PC-3 (cell line): ENCODE measurements around the gene IGLL1. TPM values are rescaled to one million over a fixed set of nuclear protein-coding genes. Genes with fewer than 3 reads are reported as not detected.

Experiments used
- ATAC-seq: fragments of 200-7000 bp; cut with Tn5 transposase; 2 replicates; pipeline ENCODE4 v1.9.1; 2020; ENCODE audit warnings: mild to moderate bottlenecking, moderate library complexity
- BruUV-seq: library from RNA; stranded (reverse); fragments of 400-500 nt; replicated peaks from 2 replicates; lab custom pipeline; 2021; lab: Mats Ljungman, UMichigan
- CTCF ChIA-PET: fragments of 300-600 bp; sonication (Branson Sonifier 250); formaldehyde crosslinking; loops from one replicate; lab custom pipeline; 2022; ENCODE audit warnings: antibody characterized with exemption; lab: Charles Lee
- POLR2A ChIA-PET: fragments of 300-600 bp; sonication (Branson Sonifier 250); formaldehyde crosslinking; loops from one replicate; lab custom pipeline; 2022; ENCODE audit warnings: antibody characterized with exemption; ENCODE audit not compliant: unreplicated experiment; lab: Charles Lee
- DNase-seq: peaks from one replicate; pipeline ENCODE4 v3.0.0-alpha.2; 2015
- H2AFZ ChIP-seq: fragments of 300-600 bp; sonication (generic); 2 replicates; pipeline ENCODE4 v1.6.0; 2016; ENCODE audit warnings: antibody characterized with exemption, low read length
- H3F3A ChIP-seq: fragments of 300-600 bp; sonication (generic); one replicate; pipeline ENCODE4 v1.6.0; 2017; ENCODE audit warnings: antibody characterized with exemption, low read length, control low read depth, mild to moderate bottlenecking; ENCODE audit not compliant: unreplicated experiment
- H3K27ac ChIP-seq: fragments of 300-600 bp; sonication (generic); 2 replicates; pipeline ENCODE4 v1.5.1; 2016; ENCODE audit warnings: mild to moderate bottlenecking, low read length
- H3K27me3 ChIP-seq: fragments of 300-600 bp; sonication (generic); 2 replicates; pipeline ENCODE4 v1.6.1; 2016; ENCODE audit warnings: low read length, mixed read lengths
- H3K36me3 ChIP-seq: fragments of 300-600 bp; sonication (generic); 2 replicates; pipeline ENCODE4 v1.6.1; 2016; ENCODE audit warnings: low read depth, mixed run types, low read length, mixed read lengths
- H3K4me1 ChIP-seq: fragments of 300-600 bp; sonication (generic); 2 replicates; pipeline ENCODE4 v1.5.1; 2016; ENCODE audit warnings: low read length; ENCODE audit not compliant: insufficient read depth
- H3K4me2 ChIP-seq: fragments of 300-600 bp; sonication (generic); 2 replicates; pipeline ENCODE4 v1.6.0; 2016; ENCODE audit warnings: low read length
- H3K4me3 ChIP-seq: fragments of 300-600 bp; sonication (generic); 2 replicates; pipeline ENCODE4 v1.5.1; 2016; ENCODE audit warnings: mild to moderate bottlenecking, low read length, mixed read lengths
- H3K79me2 ChIP-seq: fragments of 300-600 bp; sonication (generic); 2 replicates; pipeline ENCODE4 v1.6.1; 2017; ENCODE audit warnings: low read length, mixed read lengths
- H3K9ac ChIP-seq: fragments of 300-600 bp; sonication (generic); 2 replicates; pipeline ENCODE4 v1.6.0; 2016; ENCODE audit warnings: mild to moderate bottlenecking, low read length
- H3K9me2 ChIP-seq: fragments of 300-600 bp; sonication (generic); replicated peaks from 2 replicates; pipeline ENCODE4 v1.6.1; 2016; ENCODE audit warnings: mixed run types, low read length, mixed read lengths
- H3K9me3 ChIP-seq: fragments of 300-600 bp; sonication (generic); 2 replicates; pipeline ENCODE4 v1.6.1; 2016; ENCODE audit warnings: low read length, mixed read lengths
- H4K20me1 ChIP-seq: fragments of 300-600 bp; sonication (generic); 2 replicates; pipeline ENCODE4 v1.6.1; 2016; ENCODE audit warnings: low read length, mixed read lengths
- EZH2 ChIP-seq: fragments of 300-600 bp; sonication (generic); IDR thresholded peaks from one replicate; pipeline ENCODE4 v1.6.1; 2017; ENCODE audit warnings: antibody characterized with exemption, mild to moderate bottlenecking, low read length; ENCODE audit not compliant: unreplicated experiment
- EZH2phosphoT487 ChIP-seq: fragments of 300-600 bp; sonication (generic); IDR thresholded peaks from 2 replicates; pipeline ENCODE4 v1.6.1; 2018; ENCODE audit warnings: mild to moderate bottlenecking, antibody characterized with exemption, low read length, borderline replicate concordance
- intact Hi-C: fragments of 100-400 bp; cut with micrococcal nuclease; formaldehyde crosslinking; loops from 2 replicates; pipeline ENCODE4 v1.9.0; 2023
- total RNA-seq: library from RNA; depleted of rRNA; stranded (reverse); fragments of >200 nt; gene quantifications from 2 replicates; pipeline ENCODE4 v1.2.3, GENCODE V29; 2014
- TF ChIP-seq, protein P1 (sequence below): fragments of 300-600 bp; sonication (generic); conservative IDR thresholded peaks from 2 replicates; pipeline ENCODE4 v1.5.1; 2017; ENCODE audit warnings: antibody characterized with exemption, low read depth, mild to moderate bottlenecking, low read length

Gene IGLL1
- total RNA-seq, 1 experiment from 2014 or later, result not detected

DNA sequence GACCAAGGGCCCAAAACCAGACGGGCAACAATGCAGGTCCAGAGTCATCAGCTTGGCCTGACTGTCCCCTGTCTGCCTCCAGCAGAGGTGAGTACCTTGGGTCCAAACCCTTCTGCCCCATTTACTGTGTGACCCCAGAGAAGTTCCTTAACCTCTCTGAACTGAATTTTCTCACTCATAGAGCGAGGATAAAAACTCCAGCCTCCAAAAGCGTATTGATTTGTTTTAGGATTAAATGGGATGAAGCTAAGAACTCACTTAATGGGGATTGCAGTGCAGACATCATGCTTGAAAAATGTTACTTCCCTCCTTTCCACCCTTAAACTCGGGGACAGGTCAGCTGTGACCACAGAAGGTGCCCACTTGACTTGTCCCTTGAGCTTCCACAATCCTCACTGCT is 22.6 kb downstream of the IGLL1 start:
- Histone ChIP-seq H3K9me3 (no peaks in the 10 kb centered on the region), H3K9ac (no peak overlapping the region), H3K9me2 (no peaks in the 10 kb centered on the region), H3K27ac (no peak overlapping the region), H3K27me3 (no peaks in the 10 kb centered on the region), H3K4me1 (no peaks in the 10 kb centered on the region), H3K4me2 (no peak overlapping the region), H2AFZ (no peak overlapping the region), H3F3A (no peaks in the 10 kb centered on the region), H3K4me3 (no peak overlapping the region), H4K20me1 (no peaks in the 10 kb centered on the region), H3K36me3 (no peaks in the 10 kb centered on the region), H3K79me2 (no peaks in the 10 kb centered on the region)
- CTCF ChIA-PET, result no interaction called here
- intact Hi-C loops, result no loop called here
- ATAC-seq (no peak), DNase-seq (no peak)
- POLR2A ChIA-PET, result no interaction called here
- BruUV-seq, result no TSS peak
- TF ChIP-seq EZH2phosphoT487, result no peak
- no peak for TF ChIP-seq EZH2
- TF ChIP-seq, protein P1, sequence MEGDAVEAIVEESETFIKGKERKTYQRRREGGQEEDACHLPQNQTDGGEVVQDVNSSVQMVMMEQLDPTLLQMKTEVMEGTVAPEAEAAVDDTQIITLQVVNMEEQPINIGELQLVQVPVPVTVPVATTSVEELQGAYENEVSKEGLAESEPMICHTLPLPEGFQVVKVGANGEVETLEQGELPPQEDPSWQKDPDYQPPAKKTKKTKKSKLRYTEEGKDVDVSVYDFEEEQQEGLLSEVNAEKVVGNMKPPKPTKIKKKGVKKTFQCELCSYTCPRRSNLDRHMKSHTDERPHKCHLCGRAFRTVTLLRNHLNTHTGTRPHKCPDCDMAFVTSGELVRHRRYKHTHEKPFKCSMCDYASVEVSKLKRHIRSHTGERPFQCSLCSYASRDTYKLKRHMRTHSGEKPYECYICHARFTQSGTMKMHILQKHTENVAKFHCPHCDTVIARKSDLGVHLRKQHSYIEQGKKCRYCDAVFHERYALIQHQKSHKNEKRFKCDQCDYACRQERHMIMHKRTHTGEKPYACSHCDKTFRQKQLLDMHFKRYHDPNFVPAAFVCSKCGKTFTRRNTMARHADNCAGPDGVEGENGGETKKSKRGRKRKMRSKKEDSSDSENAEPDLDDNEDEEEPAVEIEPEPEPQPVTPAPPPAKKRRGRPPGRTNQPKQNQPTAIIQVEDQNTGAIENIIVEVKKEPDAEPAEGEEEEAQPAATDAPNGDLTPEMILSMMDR, result no peak

DNA sequence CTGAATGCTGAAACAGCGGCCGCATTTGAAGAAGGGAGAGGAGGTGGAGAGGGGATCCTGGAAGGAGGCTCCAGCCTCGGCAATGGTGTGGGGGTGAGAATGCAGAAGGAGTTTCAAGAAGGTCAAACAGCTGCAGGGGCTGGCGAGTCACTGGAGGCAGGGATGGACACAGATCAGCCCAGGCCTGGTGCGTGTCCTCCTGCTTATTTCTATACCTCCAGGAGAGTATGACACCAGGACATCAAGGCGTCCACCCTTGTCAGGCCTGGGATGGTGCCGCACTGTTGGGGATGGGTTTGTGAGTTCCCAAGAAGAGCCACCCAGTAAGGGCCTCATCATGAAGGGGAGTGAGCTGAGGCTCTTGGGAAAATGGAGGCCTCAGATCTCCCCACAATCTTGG is 23.1 kb downstream of the IGLL1 start:
- no peaks in the 10 kb centered on the region for H3K36me3 ChIP-seq
- H3K4me3 ChIP-seq, result no peak overlapping the region
- intact Hi-C loops, result no loop called here
- no peak overlapping the region for H3K27ac ChIP-seq
- CTCF ChIA-PET, result no interaction called here
- TF ChIP-seq EZH2 (no peak), EZH2phosphoT487 (no peak)
- TF ChIP-seq, protein P1, result no peak
- ATAC-seq (no peak), DNase-seq (no peak)
- H3K4me2 ChIP-seq, result no peak overlapping the region
- H4K20me1 ChIP-seq, result no peaks in the 10 kb centered on the region
- no peaks in the 10 kb centered on the region for H3K9me2 ChIP-seq
- no peaks in the 10 kb centered on the region for H3K4me1 ChIP-seq
- H3K27me3 ChIP-seq, result no peaks in the 10 kb centered on the region
- H3F3A ChIP-seq, result no peaks in the 10 kb centered on the region
- H3K9me3 ChIP-seq, result no peaks in the 10 kb centered on the region
- H2AFZ ChIP-seq, result no peak overlapping the region
- H3K79me2 ChIP-seq, result no peaks in the 10 kb centered on the region
- POLR2A ChIA-PET, result no interaction called here
- BruUV-seq, result no TSS peak
- no peak overlapping the region for H3K9ac ChIP-seq

DNA sequence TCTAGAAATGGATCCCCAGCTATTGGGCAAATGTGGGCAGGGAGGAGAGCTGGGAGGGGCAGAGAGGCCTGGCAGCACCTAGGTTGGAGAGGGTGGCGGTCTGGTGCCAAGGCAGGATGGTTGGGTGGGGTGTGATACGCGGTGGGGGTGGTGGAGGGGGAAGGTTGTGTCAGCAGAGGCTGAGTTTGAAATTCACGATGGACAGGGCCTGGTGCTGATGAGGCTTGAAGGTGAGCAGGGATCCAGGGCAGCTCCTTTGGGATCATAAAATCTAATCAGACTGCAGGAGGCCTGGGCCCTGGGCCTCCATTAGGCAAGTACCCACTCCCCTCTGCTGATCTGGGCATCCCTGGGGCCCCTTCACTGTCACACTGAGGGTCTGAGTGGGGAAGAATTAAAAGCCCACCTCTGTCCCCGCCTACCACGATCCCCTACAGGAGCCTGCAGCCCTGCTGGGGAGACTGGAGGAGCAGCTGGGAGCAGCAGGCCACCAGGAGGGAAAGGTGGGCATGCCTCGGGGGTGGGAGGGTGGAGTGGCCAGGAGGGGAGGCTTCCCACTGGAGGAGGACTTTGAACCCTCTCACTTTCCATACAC is 24.0 kb downstream of the IGLL1 start:
- Histone ChIP-seq H3K4me1 (no peaks in the 10 kb centered on the region), H4K20me1 (no peaks in the 10 kb centered on the region), H3K9me2 (no peaks in the 10 kb centered on the region), H3K79me2 (no peaks in the 10 kb centered on the region), H3K36me3 (no peaks in the 10 kb centered on the region), H3F3A (no peaks in the 10 kb centered on the region), H3K9me3 (no peaks in the 10 kb centered on the region), H2AFZ (no peak overlapping the region), H3K9ac (no peak overlapping the region), H3K4me2 (no peak overlapping the region), H3K27ac (no peak overlapping the region), H3K4me3 (no peak overlapping the region), H3K27me3 (no peaks in the 10 kb centered on the region)
- ChIA-PET CTCF (no interaction called here), POLR2A (no interaction called here)
- intact Hi-C loops, result no loop called here
- DNase-seq (no peak), ATAC-seq (no peak)
- BruUV-seq, result no TSS peak
- TF ChIP-seq EZH2phosphoT487 (no peak), EZH2 (no peak)
- TF ChIP-seq, protein P1, result no peak
